Loucy (cell line): ENCODE measurements around the gene HTRA3.

Source experiments
- EZH2phosphoT487 ChIP-seq: fragments of 200-600 bp; IDR thresholded peaks from 2 replicates; pipeline ENCODE4 v1.6.1; 2018; ENCODE audit warnings: antibody characterized with exemption, mild to moderate bottlenecking, moderate library complexity, borderline replicate concordance
- TF ChIP-seq, protein P1 (sequence below): fragments of 200-600 bp; sonication (generic); conservative IDR thresholded peaks from 2 replicates; pipeline ENCODE4 v1.5.1; 2014; ENCODE audit warnings: mild to moderate bottlenecking, antibody characterized with exemption, low read length

DNA sequence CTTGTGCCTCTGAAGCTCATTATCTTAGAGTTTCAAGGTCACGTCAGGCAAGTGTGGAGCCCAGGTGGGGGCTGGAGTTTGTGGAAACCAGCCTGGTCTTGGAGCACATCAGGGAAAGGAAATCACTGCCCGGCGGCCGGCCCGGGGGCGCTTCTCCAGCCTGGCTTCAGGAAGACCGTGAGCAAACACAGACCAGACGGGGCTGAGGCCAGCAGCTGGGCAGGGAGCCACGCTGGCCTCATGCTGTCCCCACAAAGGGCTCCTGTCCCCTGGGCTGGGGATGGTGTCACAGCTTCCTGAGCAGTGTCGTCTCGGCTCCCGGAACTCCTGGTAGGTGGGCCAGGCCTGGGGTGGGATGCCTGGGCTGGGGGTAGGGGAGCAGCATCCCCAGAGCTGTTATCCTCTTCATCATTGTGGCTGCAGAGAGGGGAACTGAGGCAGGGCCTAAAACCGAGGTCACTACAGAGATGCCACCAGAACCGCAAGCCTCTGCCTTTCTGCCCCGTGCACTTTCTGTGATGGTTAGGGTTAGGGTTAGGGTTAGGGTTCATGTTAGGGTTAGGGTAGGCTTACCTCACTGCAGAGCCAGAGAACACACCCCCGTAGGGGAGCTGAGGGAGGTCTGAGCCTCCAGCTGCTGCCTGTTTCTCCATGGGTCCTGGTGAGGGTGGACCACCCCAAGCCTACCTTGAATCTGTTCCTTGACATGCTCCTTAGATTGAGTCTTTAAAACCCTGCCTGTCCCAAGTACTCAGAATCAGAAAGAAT lies 77.5 kb downstream of the HTRA3 start:
- TF ChIP-seq, protein P1, sequence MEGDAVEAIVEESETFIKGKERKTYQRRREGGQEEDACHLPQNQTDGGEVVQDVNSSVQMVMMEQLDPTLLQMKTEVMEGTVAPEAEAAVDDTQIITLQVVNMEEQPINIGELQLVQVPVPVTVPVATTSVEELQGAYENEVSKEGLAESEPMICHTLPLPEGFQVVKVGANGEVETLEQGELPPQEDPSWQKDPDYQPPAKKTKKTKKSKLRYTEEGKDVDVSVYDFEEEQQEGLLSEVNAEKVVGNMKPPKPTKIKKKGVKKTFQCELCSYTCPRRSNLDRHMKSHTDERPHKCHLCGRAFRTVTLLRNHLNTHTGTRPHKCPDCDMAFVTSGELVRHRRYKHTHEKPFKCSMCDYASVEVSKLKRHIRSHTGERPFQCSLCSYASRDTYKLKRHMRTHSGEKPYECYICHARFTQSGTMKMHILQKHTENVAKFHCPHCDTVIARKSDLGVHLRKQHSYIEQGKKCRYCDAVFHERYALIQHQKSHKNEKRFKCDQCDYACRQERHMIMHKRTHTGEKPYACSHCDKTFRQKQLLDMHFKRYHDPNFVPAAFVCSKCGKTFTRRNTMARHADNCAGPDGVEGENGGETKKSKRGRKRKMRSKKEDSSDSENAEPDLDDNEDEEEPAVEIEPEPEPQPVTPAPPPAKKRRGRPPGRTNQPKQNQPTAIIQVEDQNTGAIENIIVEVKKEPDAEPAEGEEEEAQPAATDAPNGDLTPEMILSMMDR: no peak
- no peak for TF ChIP-seq EZH2phosphoT487
